NCI-H146 treated with DMSO at 0.1 percent for 48 hours (cell line): ENCODE measurements around the gene NCS1.

Experiments used
- DNase-seq: peaks from one replicate; lab custom pipeline; 2025; ENCODE audit not compliant: unreplicated experiment; lab: John Stamatoyannopoulos, UW

Gene NCS1

GRCh38 chr9:130172161-130172857 lies at the start of gene NCS1:
TSS of gene NCS1 (plus strand) at chr9:130172404. CDS start at chr9:130172664, 260 bp downstream.
- DNase-seq, result peak; percentile 15

DNA sequence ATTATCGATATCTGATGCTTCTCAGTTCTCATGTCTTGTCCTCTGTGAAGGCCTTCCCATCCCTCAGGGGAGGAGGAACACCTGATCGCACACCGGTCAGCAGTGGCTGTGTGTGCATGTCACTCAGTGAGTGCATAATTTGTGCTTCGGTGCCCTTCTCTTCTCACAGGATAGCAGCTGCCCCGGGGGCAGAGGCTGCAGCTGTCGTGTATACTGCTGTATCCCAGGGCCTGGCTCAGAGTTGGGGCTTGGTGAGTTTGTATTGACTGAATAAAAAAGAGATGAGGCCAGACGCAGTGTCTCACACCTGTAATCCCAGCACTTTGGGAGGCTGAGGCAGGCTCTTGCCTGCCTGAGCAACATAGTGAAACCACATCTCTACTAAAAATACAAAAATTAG lies 49.7 kb upstream of the NCS1 start:
- peak; percentile 71 for DNase-seq

GRCh38 chr9:130124085-130124860 lies 47.9 kb upstream of the NCS1 start:
- DNase-seq, result peak; percentile 5

- no peak for DNase-seq
These were observed 45.3 kb upstream of the NCS1 start for GRCh38 chr9:130126721-130127433.

DNA sequence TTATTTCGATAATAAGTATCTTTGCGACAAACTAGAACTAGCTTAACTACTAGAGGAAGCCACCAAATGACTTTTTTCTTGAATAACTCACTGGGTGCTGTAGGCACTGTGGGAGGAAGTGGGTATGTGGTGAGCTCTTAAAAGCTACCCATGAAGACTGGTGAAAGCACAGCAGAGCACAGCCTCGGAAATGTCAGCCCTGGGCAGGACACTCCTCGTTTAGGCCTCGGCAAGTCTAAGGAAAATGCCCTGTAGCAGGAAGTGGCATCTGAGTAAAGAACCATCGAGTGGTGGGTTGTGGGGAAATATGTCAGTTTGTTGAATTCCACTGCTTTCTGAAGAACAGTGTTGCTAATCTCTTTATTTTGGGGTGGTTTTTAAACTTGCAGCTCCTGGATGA lies 44.0 kb upstream of the NCS1 start:
- DNase-seq, result no peak

DNA sequence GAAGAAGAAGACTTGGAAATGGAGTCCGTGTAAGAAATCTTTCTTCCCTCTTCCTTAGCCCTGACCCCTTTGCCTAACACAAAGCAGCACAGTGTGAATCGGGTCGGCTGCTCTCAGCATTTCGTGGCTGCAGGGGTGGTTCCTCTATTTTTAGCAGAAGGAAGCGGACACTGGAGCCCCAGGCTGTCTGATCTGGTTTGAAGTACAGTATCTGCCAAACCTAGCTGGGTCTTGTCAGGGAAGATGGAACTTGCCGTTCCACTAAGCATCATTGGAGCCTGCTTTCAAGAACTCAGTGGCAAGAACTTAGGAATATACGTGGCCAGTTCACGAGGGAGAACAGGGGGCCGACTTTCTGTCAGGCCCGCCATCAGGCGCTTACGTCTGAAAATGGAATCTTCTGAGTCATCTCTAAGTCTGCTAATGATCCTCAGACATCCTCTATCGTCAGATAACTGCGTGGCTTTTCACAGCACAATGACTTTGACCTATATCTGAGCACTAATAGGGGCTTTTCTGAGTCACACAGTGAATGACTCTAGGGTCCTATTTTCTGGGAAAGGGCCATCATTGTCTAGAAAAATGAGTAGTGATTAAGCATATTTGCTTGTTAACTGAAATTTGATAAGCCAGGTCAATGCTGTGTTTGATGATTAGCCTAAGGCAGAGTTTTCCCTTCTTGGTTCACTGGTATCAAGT lies 43.3 kb upstream of the NCS1 start:
- peak; percentile 37 for DNase-seq

GRCh38 chr9:130129432-130130061 lies 42.7 kb upstream of the NCS1 start:
- DNase-seq, result no peak

DNA sequence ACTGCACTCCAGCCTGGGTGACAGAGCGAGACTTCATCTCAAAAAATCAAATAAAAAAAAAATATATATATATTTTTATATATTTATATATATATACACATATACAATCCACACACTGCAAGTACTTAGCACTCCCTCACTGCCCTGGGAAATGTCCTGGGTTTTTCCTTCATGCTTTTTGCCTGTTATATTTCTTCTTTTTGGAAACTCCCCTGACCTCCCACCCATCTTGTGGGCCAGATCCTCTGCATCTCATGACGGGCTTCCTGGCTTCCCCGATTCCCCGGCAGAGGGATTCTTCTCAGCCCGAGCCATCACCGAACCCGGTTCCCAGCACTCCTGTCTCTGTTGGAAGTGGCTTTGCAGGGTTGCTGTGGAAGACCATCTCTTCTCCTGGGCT lies 39.5 kb upstream of the NCS1 start:
- no peak for DNase-seq

- no peak for DNase-seq
These were observed 35.0 kb upstream of the NCS1 start for GRCh38 chr9:130137081-130137640.

DNA sequence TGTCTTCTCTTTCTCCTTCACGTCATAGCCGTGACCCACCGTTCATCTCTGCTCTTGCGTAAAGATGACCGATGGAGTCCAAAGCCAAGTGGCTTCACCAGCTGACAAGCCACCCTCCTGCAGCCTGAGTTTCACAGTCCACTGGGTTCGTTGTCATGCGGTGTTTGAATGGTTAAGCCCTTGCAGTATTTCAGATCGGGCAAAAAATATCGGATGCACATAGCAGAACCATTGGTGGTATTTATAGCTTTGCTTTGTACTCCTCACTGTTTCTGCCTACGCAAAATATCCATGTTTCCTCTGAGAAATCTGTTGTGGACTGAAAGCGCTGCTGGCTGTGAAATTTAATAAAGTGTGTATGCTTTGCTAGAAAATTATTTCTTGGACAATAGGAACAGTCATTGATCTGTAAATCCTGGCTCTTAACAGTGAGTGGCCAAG lies 34.5 kb upstream of the NCS1 start:
- no peak for DNase-seq

DNA sequence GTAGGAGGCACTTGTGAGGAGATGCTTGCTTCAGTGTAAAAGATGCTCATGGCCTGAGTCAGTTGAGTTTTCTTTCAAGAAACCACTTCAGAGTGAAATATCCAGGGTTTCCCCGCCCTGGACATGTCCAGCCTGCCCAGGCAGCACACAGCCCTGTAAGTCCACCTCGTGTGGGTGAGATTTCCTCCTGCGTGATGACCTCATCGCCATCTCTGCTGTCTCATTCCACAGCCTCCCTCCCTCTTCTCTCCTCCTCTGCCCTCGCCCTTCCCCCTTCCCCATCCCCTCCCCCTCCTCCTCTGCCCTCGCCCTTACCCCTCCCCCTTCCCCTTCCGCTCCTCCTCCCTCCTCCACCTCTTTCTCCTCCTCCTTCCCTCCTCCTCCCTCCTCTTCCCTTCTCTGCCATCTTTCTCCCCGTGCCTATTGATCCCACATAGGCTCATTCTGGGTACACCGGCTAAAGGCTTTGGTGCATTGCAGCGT lies 34.0 kb upstream of the NCS1 start:
- no peak for DNase-seq

- DNase-seq, result no peak
These were observed 33.4 kb upstream of the NCS1 start for GRCh38 chr9:130138791-130139190.

GRCh38 chr9:130139251-130139650 lies 33.0 kb upstream of the NCS1 start:
- no peak for DNase-seq

DNA sequence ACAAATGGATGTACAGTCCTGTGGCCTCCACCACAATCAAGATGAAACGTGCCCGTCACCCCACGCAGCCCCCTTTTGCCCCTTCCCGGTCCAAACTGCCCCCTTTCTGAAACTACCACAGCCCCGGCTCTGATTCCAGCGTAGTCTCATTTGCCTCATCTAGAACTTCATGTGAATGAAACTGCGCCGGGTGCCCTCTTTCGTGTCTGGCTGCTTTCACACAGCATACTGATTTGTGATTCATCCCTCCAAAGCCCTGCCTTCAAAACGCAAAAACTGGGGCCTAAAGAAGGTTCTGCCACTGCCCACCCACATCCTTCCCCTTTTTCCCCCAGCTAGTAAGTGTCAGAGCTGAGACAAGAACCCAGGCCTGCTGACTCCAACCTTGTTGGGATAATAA lies 31.5 kb upstream of the NCS1 start:
- DNase-seq, result no peak

DNA sequence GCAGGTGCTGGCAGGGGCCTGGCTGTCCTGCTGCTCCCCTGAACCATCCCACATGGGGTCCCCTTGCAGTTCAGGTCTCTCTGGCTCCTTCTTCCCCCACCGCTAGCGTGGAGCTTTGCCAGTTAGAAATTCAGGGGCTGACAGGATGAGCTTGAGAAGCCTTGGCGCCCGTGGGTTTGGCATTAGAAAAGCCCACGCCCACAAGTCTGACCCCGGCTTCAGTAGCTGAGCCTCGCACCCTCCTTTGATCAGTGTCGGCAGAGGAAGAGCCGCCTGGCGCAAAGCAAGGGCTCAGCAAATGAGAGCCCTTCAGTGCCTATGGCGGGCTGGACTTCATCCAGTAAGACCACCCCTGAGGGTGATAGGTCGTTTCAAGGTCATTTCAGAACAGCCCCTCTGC lies 30.1 kb upstream of the NCS1 start:
- DNase-seq, result no peak

DNA sequence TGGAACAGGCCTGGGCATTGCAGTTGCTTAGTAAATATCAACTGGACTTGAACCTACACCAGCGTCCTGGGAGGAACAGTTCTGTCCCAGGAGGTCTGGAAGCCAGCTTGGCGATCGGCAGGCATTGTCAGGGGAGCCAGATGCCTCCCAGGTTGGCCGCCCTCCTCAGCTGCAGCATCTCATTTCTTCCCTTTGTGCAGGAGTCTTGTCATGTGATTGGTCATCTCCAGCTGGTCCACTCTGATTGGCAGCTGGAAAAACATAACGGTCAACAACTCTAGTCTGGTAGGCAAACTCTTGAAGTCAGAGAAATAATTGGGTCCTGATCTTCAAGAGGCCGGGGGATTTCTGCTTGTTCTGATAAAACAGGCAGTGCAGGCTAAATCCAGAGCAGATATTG lies 29.6 kb upstream of the NCS1 start:
- DNase-seq, result no peak

DNA sequence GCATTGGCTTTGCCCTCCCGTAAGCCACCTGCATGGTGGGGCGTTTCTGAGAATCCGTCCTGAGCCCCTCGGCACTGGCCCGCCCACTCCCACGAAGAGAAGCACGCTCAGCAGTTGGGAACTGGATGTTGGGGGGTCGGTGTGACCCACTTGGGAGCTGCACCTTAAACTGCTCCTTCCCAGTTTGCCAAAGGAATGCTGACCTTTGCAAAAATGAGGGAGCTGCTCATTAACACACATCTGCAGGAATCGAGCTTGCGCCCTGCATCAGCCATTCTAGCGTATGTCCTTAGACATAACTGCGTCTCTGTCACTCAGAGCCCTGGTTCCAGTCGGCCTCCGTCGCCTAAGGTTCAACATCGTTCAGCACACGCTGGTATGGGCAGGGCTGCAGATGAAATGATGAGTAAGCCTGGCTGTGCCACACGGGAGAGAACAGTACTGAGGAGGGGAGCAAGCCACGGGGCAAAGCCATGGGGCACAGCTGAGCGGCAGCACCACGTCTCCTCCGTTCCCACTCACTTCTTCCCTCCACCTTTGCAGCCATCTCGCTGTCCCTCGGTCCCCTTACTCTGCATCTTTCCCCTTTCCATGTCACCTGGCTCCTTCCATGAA lies 28.8 kb upstream of the NCS1 start:
- no peak for DNase-seq

DNA sequence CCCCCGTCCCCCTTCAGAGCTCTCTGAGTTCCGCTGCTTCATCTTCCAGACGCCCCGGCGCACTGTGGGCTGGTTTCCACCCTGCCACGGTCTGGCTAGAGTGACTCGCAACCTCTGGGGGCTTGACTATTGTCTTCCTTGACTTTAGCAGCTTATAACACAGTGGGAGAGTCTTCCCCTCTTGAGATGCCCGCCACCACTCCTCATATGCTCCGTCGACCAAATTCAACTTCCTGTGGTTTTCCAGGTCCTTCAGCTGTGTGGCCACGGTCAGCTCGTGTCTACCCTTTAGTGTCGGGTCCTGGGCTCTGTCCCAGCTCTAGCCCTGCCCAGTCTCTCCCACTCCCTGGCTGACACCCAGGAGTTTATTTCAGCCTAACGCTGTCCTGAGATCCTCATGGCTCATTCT lies 28.2 kb upstream of the NCS1 start:
- DNase-seq, result no peak

DNA sequence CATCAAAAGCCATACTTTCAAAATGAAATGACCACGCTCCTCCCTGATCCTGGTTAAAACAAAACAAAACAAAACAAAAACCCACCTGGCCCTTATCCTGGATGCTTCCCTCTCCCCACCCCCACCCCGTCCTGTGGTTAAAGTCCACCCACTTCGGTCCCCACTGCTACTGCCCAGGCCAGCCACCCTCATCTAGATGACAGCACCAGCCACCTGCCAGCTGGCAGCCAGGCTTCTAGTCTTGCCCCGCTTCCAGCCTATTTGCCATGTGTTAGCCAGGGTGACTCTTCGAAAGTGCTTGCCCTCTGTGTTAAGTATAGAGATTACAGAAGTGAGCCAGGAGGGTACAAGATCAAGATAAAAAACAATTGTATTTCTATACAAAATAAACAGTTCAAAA lies 27.5 kb upstream of the NCS1 start:
- no peak for DNase-seq

GRCh38 chr9:130145658-130146057 lies 26.5 kb upstream of the NCS1 start:
- no peak for DNase-seq
